Dedifferentiated amniotic fluid mesenchymal stem cell (primary cell): Measurements from ENCODE around the gene GSPT1.
"Not testable (repeated sequence)": the region's sequence is repeated elsewhere in the genome, so short reads cannot be mapped to it uniquely, and the experiment has no call there.

Experiments
- DNase-seq: peaks from one replicate; pipeline ENCODE4 v3.0.0-alpha.2; 2016; ENCODE audit errors: extremely low spot score

The GSPT1 gene

DNA sequence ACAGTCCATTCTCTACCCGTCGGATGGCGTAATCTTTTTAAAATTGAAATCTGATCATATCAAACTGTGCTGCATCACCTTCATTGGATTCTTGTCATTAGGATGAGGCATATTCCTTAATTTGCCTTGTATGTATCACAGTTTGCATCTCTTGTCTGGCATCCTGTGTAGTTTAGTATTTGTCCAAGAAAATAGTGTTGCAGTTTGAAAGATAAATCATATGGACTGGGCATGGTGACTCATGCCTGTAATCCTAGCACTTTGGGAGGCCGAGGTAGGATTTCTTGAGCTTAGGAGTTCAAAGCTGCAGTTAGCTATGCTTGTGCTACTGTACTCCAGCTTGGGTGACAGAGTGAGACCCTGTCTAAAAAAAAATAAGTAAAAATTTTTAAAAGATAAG lies 58.6 kb downstream of the GSPT1 start:
- no peak for DNase-seq

GRCh38 chr16:11852092-11852809 lies 63.5 kb downstream of the GSPT1 start:
- no peak for DNase-seq

DNA sequence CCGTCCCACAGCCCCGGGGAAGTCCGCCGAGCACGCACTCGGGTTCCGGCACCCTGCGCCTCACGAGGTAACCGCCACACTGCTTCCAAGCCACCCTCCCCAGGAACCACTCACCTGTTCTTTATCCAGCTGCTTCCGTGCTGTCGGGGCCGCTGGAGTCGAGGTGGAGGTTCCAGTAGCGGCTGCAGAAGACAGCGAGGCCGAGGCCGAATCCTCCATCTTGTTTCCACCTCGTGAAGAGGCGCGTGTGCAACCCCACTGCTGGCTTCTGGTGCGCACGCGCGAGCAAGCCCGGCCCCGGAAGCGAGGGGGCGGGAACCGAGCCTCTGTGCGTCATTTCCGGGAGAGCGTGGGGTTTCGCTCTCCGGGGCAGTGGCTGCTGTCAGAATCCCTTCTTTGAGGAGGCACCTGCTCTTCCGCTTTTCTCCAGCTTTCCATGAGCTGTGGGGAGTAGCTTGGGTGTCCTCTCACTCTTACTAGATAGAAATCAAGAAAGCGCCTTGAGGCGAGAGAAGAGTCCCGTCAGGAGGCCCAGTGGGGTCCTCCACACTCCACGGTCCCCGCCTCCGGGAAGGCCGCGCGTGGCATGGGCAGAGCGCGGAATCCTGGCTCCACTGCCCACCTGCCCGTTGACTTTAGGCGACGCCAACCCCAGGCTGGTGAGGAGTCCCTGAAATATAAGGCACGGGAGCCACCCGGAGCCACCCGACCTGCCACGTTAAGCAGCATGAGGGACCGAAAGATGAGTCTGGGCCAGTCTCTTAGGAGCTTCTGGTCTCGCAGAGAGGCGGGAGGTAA lies 64.3 kb downstream of the GSPT1 start, which contains the start of gene RSL1D1:
Gene RSL1D1 (minus strand): TSS at position 249 of the 798 bp plus-strand sequence. CDS start 30 bp downstream, at position 219.
- peak; percentile 90 for DNase-seq

GRCh38 chr16:11848842-11849241 lies 66.9 kb downstream of the GSPT1 start:
- no peak for DNase-seq

DNA sequence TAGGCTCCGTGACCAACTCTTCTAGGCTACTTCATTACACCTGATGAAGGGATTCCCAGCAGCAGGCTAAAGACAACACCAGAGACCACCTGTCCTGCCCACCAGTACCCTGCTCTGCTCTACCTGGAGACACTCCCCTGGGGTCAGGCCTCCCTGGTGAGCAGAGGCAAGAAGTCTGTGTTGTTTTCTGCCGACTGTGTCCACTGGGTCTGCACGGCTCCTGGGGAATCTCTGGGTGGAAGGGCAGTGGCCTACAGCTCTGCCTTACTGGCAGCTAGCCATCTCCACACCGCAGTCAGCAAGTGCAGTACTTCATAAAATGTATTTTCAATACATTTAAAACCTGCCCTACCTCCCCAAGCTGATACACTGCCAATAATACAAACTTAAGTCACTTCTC lies 71.3 kb downstream of the GSPT1 start:
- no peak for DNase-seq

GRCh38 chr16:11843861-11844260 lies 71.9 kb downstream of the GSPT1 start:
- no peak for DNase-seq

- DNase-seq, result no peak
Observed at GRCh38 chr16:11843206-11843605, 72.5 kb downstream of the GSPT1 start.

DNA sequence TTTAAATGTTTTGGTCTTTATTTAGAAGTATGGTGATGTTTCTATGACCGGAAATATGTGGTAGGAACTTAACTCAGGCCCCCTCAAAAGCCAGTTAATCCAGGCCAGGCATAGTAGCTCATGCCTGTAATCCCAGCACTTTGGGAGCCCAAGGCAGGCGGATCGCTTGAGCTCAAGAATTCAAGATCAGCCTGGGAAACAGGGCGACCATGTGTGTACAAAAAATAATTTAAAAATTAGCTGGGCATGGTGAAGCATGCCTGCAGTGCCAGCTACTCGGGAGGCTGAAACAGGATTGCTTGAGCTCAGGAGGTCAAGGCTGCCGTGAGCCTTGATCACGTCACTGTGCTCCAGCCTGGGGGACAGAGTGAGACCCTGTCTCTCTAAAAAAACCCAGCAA lies 74.7 kb downstream of the GSPT1 start:
- DNase-seq, result no peak

DNA sequence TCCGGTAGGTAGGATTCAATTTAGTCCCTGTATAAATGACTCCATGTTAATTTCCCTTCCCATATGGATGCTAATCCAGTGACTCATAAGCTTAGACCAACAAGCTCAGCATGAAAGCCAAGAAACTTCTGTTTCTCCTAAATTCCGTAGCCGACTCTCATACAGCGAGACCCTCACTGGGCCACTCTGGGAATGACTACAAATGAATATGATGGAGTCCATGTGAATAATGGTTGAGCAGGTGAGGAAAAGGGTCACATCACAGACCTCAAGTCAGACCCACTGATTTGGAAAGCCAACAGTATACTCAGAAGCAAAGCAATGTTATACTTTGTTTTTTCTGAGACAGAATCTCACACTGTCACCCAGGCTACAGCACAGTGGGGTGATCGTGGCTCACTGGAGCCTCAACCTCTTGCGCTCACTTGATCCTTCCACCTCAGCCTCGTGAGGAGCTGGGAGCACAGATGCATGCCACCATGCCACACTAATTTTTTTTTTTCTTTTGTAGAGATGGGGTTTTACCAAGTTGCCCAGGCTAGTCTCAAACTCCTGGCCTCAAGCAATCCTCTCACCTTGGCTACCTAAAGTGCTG lies 79.0 kb downstream of the GSPT1 start:
- peak; percentile 55 for DNase-seq

DNA sequence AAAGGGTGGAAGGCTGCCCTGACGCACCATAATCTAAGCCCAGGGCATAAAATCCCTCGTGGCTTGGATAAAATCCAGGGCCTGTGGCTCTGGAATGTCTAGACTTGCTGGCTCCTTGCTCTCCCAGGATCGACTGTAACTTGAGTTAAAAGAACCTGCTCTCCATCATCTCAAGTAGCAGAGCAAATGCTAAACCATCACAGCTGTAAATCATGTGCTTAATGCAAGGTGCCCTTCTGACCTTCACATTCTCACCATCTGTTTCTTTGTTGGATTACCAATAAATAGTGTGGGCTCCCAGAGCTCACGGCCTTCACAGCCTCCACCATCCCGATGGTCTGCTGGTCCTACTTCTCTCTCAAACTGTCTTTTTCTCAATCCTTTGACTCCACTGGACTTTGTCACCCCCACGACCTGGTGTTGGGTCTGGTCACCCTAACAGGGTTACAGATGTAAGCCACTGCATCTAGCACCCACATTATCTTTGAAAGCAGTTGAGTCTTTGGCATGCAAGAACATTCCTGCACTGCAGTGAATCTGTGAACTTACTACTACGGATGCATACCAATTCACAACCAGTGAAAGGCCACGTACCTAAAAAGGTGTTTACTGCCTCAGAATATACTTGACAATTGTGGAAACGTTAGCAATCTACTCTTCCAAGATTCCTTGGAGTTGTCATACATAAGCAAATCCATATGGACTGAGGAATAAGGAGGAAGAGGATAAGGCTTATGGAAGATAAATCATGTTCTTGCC lies 79.7 kb downstream of the GSPT1 start:
- DNase-seq, result no peak

- DNase-seq, result no peak
Observed at GRCh38 chr16:11835309-11835708, 80.4 kb downstream of the GSPT1 start.

- DNase-seq, result peak; percentile 87
Observed at GRCh38 chr16:11833951-11834695, 81.6 kb downstream of the GSPT1 start.

- DNase-seq, result no peak
Observed at GRCh38 chr16:11828696-11829095, 87.1 kb downstream of the GSPT1 start.

DNA sequence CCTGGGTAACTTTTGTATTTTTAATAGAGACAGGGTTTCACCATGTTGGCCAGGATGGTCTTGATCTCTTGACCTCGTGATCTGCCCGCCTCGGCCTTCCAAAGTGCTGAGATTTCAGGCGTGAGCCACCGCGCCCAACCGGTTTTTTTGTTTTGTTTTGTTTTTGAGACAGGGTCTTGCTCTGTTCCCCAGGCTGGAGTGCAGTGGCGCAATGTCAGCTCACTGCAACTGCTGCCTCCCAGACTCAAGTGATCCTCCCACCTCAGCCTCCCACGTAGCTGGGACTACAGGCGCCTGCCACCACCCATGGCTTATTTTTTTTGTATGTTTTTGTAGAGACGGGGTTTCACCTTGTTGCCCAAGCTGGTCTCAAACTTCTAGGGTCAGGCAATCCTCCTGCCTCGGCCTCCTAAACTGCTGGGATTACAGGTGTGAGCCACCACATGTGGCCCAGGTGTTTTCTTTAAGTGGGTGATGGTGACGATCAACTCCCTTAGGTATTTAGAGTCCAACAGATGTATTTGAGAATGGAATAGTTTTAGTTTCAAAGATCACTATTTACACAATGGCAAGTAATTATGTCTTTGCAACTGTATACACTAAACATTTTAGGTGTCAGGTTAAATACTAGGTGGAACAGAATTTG lies 90.1 kb downstream of the GSPT1 start:
- DNase-seq, result not testable (repeated sequence)

DNA sequence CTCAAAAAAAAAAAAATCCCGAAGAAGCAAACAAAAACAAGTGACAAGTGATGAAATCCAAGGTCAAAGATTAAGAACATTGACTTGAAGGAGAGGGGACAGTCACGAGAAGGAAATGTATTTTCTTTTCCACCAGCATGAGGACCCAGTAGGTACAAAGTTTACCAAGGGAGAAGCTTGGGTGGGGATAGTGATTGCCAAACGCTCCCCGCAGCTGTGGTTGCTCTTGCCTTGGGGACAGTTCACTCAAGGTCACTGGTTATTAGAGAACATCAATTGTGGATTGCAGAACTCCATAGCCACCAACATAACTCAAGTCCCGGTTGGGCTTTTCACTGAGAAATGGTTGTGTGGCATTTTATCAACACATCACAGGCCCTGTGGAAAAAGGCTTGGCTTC lies 91.4 kb downstream of the GSPT1 start:
- DNase-seq, result no peak

- not testable (repeated sequence) for DNase-seq
Observed at GRCh38 chr16:11823645-11824044, 92.1 kb downstream of the GSPT1 start.

DNA sequence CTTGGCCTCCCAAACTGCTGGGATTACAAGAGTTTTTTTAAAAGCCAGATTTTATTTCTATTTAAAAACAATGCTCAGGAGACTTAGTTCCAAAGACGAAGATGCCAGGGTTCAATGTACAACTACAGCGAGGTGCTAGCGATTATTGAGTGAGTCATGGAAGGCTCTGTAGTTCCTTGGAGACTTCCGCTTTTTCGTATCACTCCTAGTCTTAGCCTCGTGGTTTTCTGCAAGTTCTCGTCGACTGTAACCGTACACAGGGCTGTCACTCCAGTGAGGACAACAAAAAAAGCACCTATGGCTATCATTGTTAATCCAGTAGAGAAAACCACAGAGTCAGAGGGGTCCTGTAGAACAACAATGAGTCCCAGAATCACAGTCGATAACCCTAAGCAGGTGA lies 96.0 kb downstream of the GSPT1 start:
- no peak for DNase-seq

- not testable (repeated sequence) for DNase-seq
Observed at GRCh38 chr16:11818970-11819369, 96.8 kb downstream of the GSPT1 start.
